Kidney epithelial cell (primary cell): ENCODE measurements around the gene PTCH1. TPM values are rescaled to one million over a fixed set of nuclear protein-coding genes. Genes with fewer than 3 reads are reported as not detected.

Experiments used
- DNase-seq: peaks from one replicate; pipeline ENCODE4 v3.0.0-alpha.2; 2010; ENCODE audit warnings: low read depth
- H3K27me3 ChIP-seq: 2 replicates; pipeline ENCODE4 v1.6.0; 2011; ENCODE audit warnings: low read length; ENCODE audit not compliant: control insufficient read depth, insufficient read depth
- H3K36me3 ChIP-seq: 2 replicates; pipeline ENCODE4 v1.5.1; 2011; ENCODE audit warnings: low read length; ENCODE audit not compliant: control insufficient read depth, insufficient read depth
- H3K4me3 ChIP-seq: 2 replicates; pipeline ENCODE4 v1.5.1; 2011; ENCODE audit warnings: low read depth, mild to moderate bottlenecking, control low read depth, low read length
- total RNA-seq: library from RNA; depleted of rRNA; stranded (reverse); fragments of >200 nt; gene quantifications from 2 replicates; pipeline ENCODE4 v1.2.3, GENCODE V29; 2015
- TF ChIP-seq, protein P1 (sequence below): IDR thresholded peaks from 2 replicates; pipeline ENCODE4 v1.5.1; 2011; ENCODE audit warnings: mild to moderate bottlenecking, moderate library complexity, low read length, control low read depth, inconsistent platforms; ENCODE audit not compliant: insufficient read depth, poor library complexity, severe bottlenecking

Gene PTCH1
- total RNA-seq, 1 donor from 2014 or later, result 2.8 TPM

DNA sequence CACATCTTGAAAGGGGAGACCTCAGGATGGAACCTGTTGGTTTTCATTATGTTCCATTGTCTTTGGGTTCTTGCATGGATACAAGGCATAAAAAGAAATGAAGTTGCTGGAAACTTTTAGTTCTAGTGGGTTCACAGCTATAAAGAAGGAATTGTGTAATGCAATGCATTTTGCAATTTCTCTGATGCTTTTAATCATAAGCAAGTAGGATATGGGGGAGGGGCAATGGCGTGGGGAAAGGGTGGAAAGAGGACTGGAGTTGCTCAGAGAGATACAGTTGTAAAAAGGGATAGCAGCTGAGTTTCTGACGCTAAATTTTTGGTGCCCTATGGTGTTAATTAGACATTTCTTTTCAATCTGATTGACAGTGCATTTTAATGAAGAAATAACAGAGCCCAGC is 110.7 kb downstream of the PTCH1 start:
- DNase-seq, result no peak

DNA sequence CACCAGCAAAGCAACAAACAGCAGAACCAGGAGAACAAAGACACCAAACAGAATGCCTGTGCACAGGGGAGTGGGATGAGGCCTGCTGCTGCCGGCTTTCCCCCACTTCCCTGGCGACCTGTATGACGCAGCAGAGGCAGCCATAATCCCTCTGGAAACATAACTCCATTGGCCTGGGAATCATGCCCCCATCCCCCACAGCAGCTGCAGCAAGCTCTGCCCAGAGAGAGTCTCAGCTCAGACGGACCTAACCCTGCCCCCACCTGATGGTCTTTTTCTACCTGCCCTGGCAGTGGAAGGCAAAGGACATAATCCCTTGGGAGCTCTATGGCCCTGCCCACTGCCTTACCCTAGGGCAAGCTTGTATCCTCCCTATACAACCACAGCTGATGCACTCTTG is 117.5 kb downstream of the PTCH1 start:
- Histone ChIP-seq H3K36me3 (no peaks in the 10 kb centered on the region), H3K27me3 (no peaks in the 10 kb centered on the region), H3K4me3 (no peak overlapping the region)
- TF ChIP-seq, protein P1, sequence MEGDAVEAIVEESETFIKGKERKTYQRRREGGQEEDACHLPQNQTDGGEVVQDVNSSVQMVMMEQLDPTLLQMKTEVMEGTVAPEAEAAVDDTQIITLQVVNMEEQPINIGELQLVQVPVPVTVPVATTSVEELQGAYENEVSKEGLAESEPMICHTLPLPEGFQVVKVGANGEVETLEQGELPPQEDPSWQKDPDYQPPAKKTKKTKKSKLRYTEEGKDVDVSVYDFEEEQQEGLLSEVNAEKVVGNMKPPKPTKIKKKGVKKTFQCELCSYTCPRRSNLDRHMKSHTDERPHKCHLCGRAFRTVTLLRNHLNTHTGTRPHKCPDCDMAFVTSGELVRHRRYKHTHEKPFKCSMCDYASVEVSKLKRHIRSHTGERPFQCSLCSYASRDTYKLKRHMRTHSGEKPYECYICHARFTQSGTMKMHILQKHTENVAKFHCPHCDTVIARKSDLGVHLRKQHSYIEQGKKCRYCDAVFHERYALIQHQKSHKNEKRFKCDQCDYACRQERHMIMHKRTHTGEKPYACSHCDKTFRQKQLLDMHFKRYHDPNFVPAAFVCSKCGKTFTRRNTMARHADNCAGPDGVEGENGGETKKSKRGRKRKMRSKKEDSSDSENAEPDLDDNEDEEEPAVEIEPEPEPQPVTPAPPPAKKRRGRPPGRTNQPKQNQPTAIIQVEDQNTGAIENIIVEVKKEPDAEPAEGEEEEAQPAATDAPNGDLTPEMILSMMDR, result no peak
- no peak for DNase-seq

More for the DNA sequence above, 110.7 kb downstream of the PTCH1 start:
- no peak overlapping the region for H3K4me3 ChIP-seq
- H3K27me3 ChIP-seq, result no peaks in the 10 kb centered on the region
- TF ChIP-seq, protein P1, result no peak
- no peaks in the 10 kb centered on the region for H3K36me3 ChIP-seq

Other genes starting within 250 kb of the PTCH1 start
- 6.1 and 7.0 TPM in 2 replicates for gene FANCC, start 199.3 kb downstream of the PTCH1 start, total RNA-seq